PC-3 (cell line): ENCODE data around the gene OR6B2. TPM values are rescaled to one million over a fixed set of nuclear protein-coding genes. Genes with fewer than 3 reads are reported as not detected.
"Not testable (repeated sequence)": the region's sequence is repeated elsewhere in the genome, so short reads cannot be mapped to it uniquely, and the experiment has no call there.

Experiments
- ATAC-seq: fragments of 200-7000 bp; cut with Tn5 transposase; 2 replicates; pipeline ENCODE4 v1.9.1; 2020; ENCODE audit warnings: mild to moderate bottlenecking, moderate library complexity
- BruUV-seq: library from RNA; stranded (reverse); fragments of 400-500 nt; replicated peaks from 2 replicates; lab custom pipeline; 2021; lab: Mats Ljungman, UMichigan
- CTCF ChIA-PET: fragments of 300-600 bp; sonication (Branson Sonifier 250); formaldehyde crosslinking; loops from one replicate; lab custom pipeline; 2022; ENCODE audit warnings: antibody characterized with exemption; lab: Charles Lee
- POLR2A ChIA-PET: fragments of 300-600 bp; sonication (Branson Sonifier 250); formaldehyde crosslinking; loops from one replicate; lab custom pipeline; 2022; ENCODE audit warnings: antibody characterized with exemption; ENCODE audit not compliant: unreplicated experiment; lab: Charles Lee
- DNase-seq: peaks from one replicate; pipeline ENCODE4 v3.0.0-alpha.2; 2015
- H2AFZ ChIP-seq: fragments of 300-600 bp; sonication (generic); 2 replicates; pipeline ENCODE4 v1.6.0; 2016; ENCODE audit warnings: antibody characterized with exemption, low read length
- H3F3A ChIP-seq: fragments of 300-600 bp; sonication (generic); one replicate; pipeline ENCODE4 v1.6.0; 2017; ENCODE audit warnings: antibody characterized with exemption, low read length, control low read depth, mild to moderate bottlenecking; ENCODE audit not compliant: unreplicated experiment
- H3K27ac ChIP-seq: fragments of 300-600 bp; sonication (generic); 2 replicates; pipeline ENCODE4 v1.5.1; 2016; ENCODE audit warnings: mild to moderate bottlenecking, low read length
- H3K27me3 ChIP-seq: fragments of 300-600 bp; sonication (generic); 2 replicates; pipeline ENCODE4 v1.6.1; 2016; ENCODE audit warnings: low read length, mixed read lengths
- H3K36me3 ChIP-seq: fragments of 300-600 bp; sonication (generic); 2 replicates; pipeline ENCODE4 v1.6.1; 2016; ENCODE audit warnings: low read depth, mixed run types, low read length, mixed read lengths
- H3K4me1 ChIP-seq: fragments of 300-600 bp; sonication (generic); 2 replicates; pipeline ENCODE4 v1.5.1; 2016; ENCODE audit warnings: low read length; ENCODE audit not compliant: insufficient read depth
- H3K4me2 ChIP-seq: fragments of 300-600 bp; sonication (generic); 2 replicates; pipeline ENCODE4 v1.6.0; 2016; ENCODE audit warnings: low read length
- H3K4me3 ChIP-seq: fragments of 300-600 bp; sonication (generic); 2 replicates; pipeline ENCODE4 v1.5.1; 2016; ENCODE audit warnings: mild to moderate bottlenecking, low read length, mixed read lengths
- H3K79me2 ChIP-seq: fragments of 300-600 bp; sonication (generic); 2 replicates; pipeline ENCODE4 v1.6.1; 2017; ENCODE audit warnings: low read length, mixed read lengths
- H3K9ac ChIP-seq: fragments of 300-600 bp; sonication (generic); 2 replicates; pipeline ENCODE4 v1.6.0; 2016; ENCODE audit warnings: mild to moderate bottlenecking, low read length
- H3K9me2 ChIP-seq: fragments of 300-600 bp; sonication (generic); replicated peaks from 2 replicates; pipeline ENCODE4 v1.6.1; 2016; ENCODE audit warnings: mixed run types, low read length, mixed read lengths
- H3K9me3 ChIP-seq: fragments of 300-600 bp; sonication (generic); 2 replicates; pipeline ENCODE4 v1.6.1; 2016; ENCODE audit warnings: low read length, mixed read lengths
- H4K20me1 ChIP-seq: fragments of 300-600 bp; sonication (generic); 2 replicates; pipeline ENCODE4 v1.6.1; 2016; ENCODE audit warnings: low read length, mixed read lengths
- EZH2 ChIP-seq: fragments of 300-600 bp; sonication (generic); IDR thresholded peaks from one replicate; pipeline ENCODE4 v1.6.1; 2017; ENCODE audit warnings: antibody characterized with exemption, mild to moderate bottlenecking, low read length; ENCODE audit not compliant: unreplicated experiment
- EZH2phosphoT487 ChIP-seq: fragments of 300-600 bp; sonication (generic); IDR thresholded peaks from 2 replicates; pipeline ENCODE4 v1.6.1; 2018; ENCODE audit warnings: mild to moderate bottlenecking, antibody characterized with exemption, low read length, borderline replicate concordance
- intact Hi-C: fragments of 100-400 bp; cut with micrococcal nuclease; formaldehyde crosslinking; loops from 2 replicates; pipeline ENCODE4 v1.9.0; 2023
- total RNA-seq: library from RNA; depleted of rRNA; stranded (reverse); fragments of >200 nt; gene quantifications from 2 replicates; pipeline ENCODE4 v1.2.3, GENCODE V29; 2014
- TF ChIP-seq, protein P1 (sequence below): fragments of 300-600 bp; sonication (generic); conservative IDR thresholded peaks from 2 replicates; pipeline ENCODE4 v1.5.1; 2017; ENCODE audit warnings: antibody characterized with exemption, low read depth, mild to moderate bottlenecking, low read length

Gene OR6B2
- total RNA-seq, 1 experiment from 2014 or later: not detected

GRCh38 chr2:240050278-240050677, 20.0 kb upstream of the OR6B2 start:
- intact Hi-C loops: no loop called here
- DNase-seq: no peak
- Histone ChIP-seq H3K9me2 (no peaks in the 10 kb centered on the region), H4K20me1 (no peaks in the 10 kb centered on the region), H3K4me1 (no peaks in the 10 kb centered on the region), H3K36me3 (no peaks in the 10 kb centered on the region), H3K4me3 (no peak overlapping the region), H3K9me3 (no peaks in the 10 kb centered on the region), H3K4me2 (no peak overlapping the region), H2AFZ (no peak overlapping the region), H3K27ac (no peak overlapping the region), H3K79me2 (no peaks in the 10 kb centered on the region), H3K9ac (no peak overlapping the region), H3K27me3 (peaks cover 90% of the 10 kb centered on the region), H3F3A (no peaks in the 10 kb centered on the region)
- no peak for TF ChIP-seq EZH2
- no peak for TF ChIP-seq EZH2phosphoT487
- TF ChIP-seq, protein P1, sequence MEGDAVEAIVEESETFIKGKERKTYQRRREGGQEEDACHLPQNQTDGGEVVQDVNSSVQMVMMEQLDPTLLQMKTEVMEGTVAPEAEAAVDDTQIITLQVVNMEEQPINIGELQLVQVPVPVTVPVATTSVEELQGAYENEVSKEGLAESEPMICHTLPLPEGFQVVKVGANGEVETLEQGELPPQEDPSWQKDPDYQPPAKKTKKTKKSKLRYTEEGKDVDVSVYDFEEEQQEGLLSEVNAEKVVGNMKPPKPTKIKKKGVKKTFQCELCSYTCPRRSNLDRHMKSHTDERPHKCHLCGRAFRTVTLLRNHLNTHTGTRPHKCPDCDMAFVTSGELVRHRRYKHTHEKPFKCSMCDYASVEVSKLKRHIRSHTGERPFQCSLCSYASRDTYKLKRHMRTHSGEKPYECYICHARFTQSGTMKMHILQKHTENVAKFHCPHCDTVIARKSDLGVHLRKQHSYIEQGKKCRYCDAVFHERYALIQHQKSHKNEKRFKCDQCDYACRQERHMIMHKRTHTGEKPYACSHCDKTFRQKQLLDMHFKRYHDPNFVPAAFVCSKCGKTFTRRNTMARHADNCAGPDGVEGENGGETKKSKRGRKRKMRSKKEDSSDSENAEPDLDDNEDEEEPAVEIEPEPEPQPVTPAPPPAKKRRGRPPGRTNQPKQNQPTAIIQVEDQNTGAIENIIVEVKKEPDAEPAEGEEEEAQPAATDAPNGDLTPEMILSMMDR: no peak
- no TSS peak for BruUV-seq
- CTCF ChIA-PET: no interaction called here
- no peak for ATAC-seq
- POLR2A ChIA-PET: no interaction called here

DNA sequence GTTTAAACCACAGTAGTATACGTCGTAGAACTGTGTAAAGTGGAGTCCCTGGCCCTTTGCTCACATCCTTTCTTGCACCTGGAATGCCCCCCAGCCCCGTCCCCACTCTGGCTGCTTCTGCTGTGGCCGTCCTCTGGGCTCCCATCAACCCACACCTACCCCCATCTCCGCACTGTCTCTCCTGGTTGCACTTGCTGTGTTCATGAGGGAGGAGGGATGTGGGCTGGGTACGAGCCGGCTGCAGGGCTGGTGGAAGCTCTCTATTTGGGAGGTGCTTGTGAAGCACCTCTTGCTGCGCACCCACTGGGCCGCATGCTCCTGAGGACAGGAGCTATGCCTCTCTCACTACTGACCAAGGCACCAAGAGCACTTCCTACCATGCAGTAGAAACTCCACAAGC, 18.0 kb upstream of the OR6B2 start:
- no TSS peak for BruUV-seq
- Histone ChIP-seq H3K36me3 (no peaks in the 10 kb centered on the region), H3K9ac (no peak overlapping the region), H3K4me2 (no peak overlapping the region), H3K79me2 (no peaks in the 10 kb centered on the region), H3K27ac (no peak overlapping the region), H3K4me1 (no peaks in the 10 kb centered on the region), H3K4me3 (no peak overlapping the region), H3K9me3 (no peaks in the 10 kb centered on the region), H3K27me3 (peaks cover 90% of the 10 kb centered on the region), H2AFZ (no peak overlapping the region), H3K9me2 (no peaks in the 10 kb centered on the region), H4K20me1 (no peaks in the 10 kb centered on the region), H3F3A (no peaks in the 10 kb centered on the region)
- DNase-seq (no peak), ATAC-seq (no peak)
- intact Hi-C loops: no loop called here
- POLR2A ChIA-PET: no interaction called here
- CTCF ChIA-PET: no interaction called here
- TF ChIP-seq, protein P1: no peak
- TF ChIP-seq EZH2phosphoT487 (no peak), EZH2 (no peak)

DNA sequence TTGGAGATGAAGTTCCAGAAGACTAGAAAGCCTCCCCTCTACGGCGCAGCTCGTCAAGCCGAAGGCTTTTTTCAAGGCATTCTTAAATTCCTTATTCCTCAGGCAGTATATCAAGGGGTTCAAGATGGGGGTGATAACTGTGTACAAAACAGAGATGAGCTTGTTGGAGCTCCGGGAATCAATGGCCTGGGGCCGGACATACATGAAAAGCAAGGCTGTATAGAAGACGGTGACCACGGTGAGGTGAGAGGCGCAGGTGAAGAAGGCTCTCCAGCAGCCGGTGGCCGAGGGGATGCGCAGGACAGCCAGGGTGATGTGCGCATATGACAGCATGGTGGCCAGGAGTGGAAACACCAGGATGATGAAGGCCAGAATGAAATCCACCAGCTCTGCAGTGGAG, 14.9 kb upstream of the OR6B2 start:
- ChIA-PET POLR2A (no interaction called here), CTCF (no interaction called here)
- no peaks in the 10 kb centered on the region for H3F3A ChIP-seq
- no peak overlapping the region for H3K4me3 ChIP-seq
- no peaks in the 10 kb centered on the region for H4K20me1 ChIP-seq
- H3K27me3 ChIP-seq: peaks cover 84% of the 10 kb centered on the region
- no TSS peak for BruUV-seq
- H3K27ac ChIP-seq: no peak overlapping the region
- no peaks in the 10 kb centered on the region for H3K9me2 ChIP-seq
- intact Hi-C loops: no loop called here
- DNase-seq (no peak), ATAC-seq (no peak)
- no peaks in the 10 kb centered on the region for H3K36me3 ChIP-seq
- no peaks in the 10 kb centered on the region for H3K9me3 ChIP-seq
- H3K4me2 ChIP-seq: no peak overlapping the region
- no peak overlapping the region for H3K9ac ChIP-seq
- H3K4me1 ChIP-seq: no peaks in the 10 kb centered on the region
- H2AFZ ChIP-seq: no peak overlapping the region
- H3K79me2 ChIP-seq: no peaks in the 10 kb centered on the region
- TF ChIP-seq, protein P1: no peak
- no peak for TF ChIP-seq EZH2
- no peak for TF ChIP-seq EZH2phosphoT487

- BruUV-seq, intact Hi-C loops, H3K36me3 ChIP-seq, ATAC-seq, H3K9me3 ChIP-seq, POLR2A ChIA-PET, H3K79me2 ChIP-seq, DNase-seq, CTCF ChIA-PET, H2AFZ ChIP-seq, H3K27ac ChIP-seq, H3K4me1 ChIP-seq, H3K9me2 ChIP-seq, H3K4me3 ChIP-seq, H4K20me1 ChIP-seq, H3K9ac ChIP-seq, H3F3A ChIP-seq, H3K4me2 ChIP-seq: not testable (repeated sequence)
- peaks cover 84% of the 10 kb centered on the region for H3K27me3 ChIP-seq
These were observed 13.9 kb upstream of the OR6B2 start for GRCh38 chr2:240044096-240044495.
